Measurements from ENCODE around the gene PYGL. TPM values are rescaled to one million over a fixed set of nuclear protein-coding genes. Genes with fewer than 3 reads are reported as not detected.

PYGL gene
- total and polyA plus RNA-seq, 5 donors = 6.7 to 16.5 (median 11.8) TPM

GRCh38 chr14:50937325-50937724 is 7.0 kb downstream of the PYGL start:
- Histone ChIP-seq H3K4me3 (ENCODE audit: low read length) (no peak overlapping the region), H3K9me3 (ENCODE audit: control insufficient read depth, low read length) (no peaks in the 10 kb centered on the region), H3K4me1 (ENCODE audit: control insufficient read depth, insufficient read depth, low read length) (no peaks in the 10 kb centered on the region), H3K27me3 (ENCODE audit: control insufficient read depth, insufficient read depth) (no peaks in the 10 kb centered on the region), H3K27ac (ENCODE audit: low read length) (no peak overlapping the region)
- intact Hi-C loops (cut with DNase I) = no loop called here
- no peak for ATAC-seq
- 47% methylated on average over 2 of the region's 2 CpGs for WGBS
- DNase-seq = no peak

- ATAC-seq (no peak), DNase-seq (no peak)
- Histone ChIP-seq H3K9me3 (ENCODE audit: control insufficient read depth, low read length) (no peaks in the 10 kb centered on the region), H3K27me3 (ENCODE audit: control insufficient read depth, insufficient read depth) (no peaks in the 10 kb centered on the region), H3K27ac (ENCODE audit: low read length) (no peak overlapping the region), H3K4me1 (ENCODE audit: control insufficient read depth, insufficient read depth, low read length) (no peaks in the 10 kb centered on the region), H3K4me3 (ENCODE audit: low read length) (no peak overlapping the region)
- 78% methylated on average over 2 of the region's 2 CpGs for WGBS
- intact Hi-C loops (cut with DNase I) = no loop called here
Measured at GRCh38 chr14:50936882-50937281, 7.4 kb downstream of the PYGL start.

- Histone ChIP-seq H3K4me3 (ENCODE audit: low read length) (no peak overlapping the region), H3K27me3 (ENCODE audit: control insufficient read depth, insufficient read depth) (no peaks in the 10 kb centered on the region), H3K9me3 (ENCODE audit: control insufficient read depth, low read length) (no peaks in the 10 kb centered on the region), H3K27ac (ENCODE audit: low read length) (no peak overlapping the region), H3K4me1 (ENCODE audit: control insufficient read depth, insufficient read depth, low read length) (no peaks in the 10 kb centered on the region)
- intact Hi-C loops (cut with DNase I) = no loop called here
- 94% methylated on average over 2 of the region's 2 CpGs for WGBS
- DNase-seq (no peak), ATAC-seq (no peak)
Measured at GRCh38 chr14:50936016-50936340, 8.3 kb downstream of the PYGL start.

- H3K4me1 ChIP-seq (ENCODE audit: control insufficient read depth, insufficient read depth, low read length) = no peaks in the 10 kb centered on the region
- DNase-seq = no peak
- no peaks in the 10 kb centered on the region for H3K9me3 ChIP-seq (ENCODE audit: control insufficient read depth, low read length)
- intact Hi-C loops (cut with DNase I) = no loop called here
- H3K4me3 ChIP-seq (ENCODE audit: low read length) = no peak overlapping the region
- H3K27ac ChIP-seq (ENCODE audit: low read length) = no peak overlapping the region
- no peak for ATAC-seq
- no peaks in the 10 kb centered on the region for H3K27me3 ChIP-seq (ENCODE audit: control insufficient read depth, insufficient read depth)
- 83% methylated on average over 5 of the region's 5 CpGs for WGBS
Measured at GRCh38 chr14:50935126-50936015, 8.9 kb downstream of the PYGL start.

DNA sequence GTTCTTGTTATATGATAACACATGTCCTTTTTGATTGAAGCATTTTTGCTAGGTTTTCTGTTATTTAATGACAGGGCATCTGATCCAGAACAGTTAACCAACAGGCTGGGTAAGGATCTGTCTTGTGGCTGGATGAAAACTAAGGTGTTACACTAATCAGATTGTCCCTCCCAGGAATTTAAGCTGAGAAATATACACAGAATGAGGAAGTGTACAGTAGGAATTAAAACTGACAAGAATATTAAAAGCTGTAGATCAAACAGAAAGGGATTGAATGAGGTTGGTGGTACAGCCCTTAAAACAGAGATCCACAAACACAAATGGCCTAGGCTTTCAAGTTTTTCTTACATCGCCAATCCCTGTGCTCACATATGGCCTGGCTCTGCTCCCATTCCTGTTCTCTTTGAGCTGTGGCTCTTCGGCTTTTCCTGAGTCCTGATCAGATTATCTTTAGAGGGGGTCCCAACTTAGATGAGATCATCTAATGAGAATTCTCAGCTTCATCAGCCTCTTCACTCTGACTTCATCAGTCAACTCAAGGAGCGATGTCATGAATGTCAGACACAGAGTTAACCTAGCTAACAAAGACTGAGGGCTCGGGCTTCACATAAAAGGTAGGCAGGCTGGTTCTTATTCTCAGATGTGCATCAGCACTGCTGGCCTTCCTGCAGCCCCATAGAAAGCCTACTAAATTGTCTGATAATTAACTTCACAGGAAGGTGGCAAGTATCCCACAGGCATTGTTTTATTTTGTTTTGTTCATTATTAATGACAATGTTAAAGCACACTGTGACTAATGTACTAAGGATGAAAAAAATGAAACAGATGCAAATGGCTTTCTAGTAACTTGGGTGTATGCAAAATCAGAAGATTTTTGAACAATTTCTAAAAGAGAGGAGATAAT is 11.4 kb downstream of the PYGL start:
- no peaks in the 10 kb centered on the region for H3K4me1 ChIP-seq (ENCODE audit: control insufficient read depth, insufficient read depth, low read length)
- H3K4me3 ChIP-seq (ENCODE audit: low read length) = no peak overlapping the region
- intact Hi-C loops (cut with DNase I) = no loop called here
- no peaks in the 10 kb centered on the region for H3K9me3 ChIP-seq (ENCODE audit: control insufficient read depth, low read length)
- H3K27me3 ChIP-seq (ENCODE audit: control insufficient read depth, insufficient read depth) = no peaks in the 10 kb centered on the region
- DNase-seq = no peak
- H3K27ac ChIP-seq (ENCODE audit: low read length) = no peak overlapping the region
- ATAC-seq = no peak
- WGBS = 76% methylated on average over 4 of the region's 4 CpGs

DNA sequence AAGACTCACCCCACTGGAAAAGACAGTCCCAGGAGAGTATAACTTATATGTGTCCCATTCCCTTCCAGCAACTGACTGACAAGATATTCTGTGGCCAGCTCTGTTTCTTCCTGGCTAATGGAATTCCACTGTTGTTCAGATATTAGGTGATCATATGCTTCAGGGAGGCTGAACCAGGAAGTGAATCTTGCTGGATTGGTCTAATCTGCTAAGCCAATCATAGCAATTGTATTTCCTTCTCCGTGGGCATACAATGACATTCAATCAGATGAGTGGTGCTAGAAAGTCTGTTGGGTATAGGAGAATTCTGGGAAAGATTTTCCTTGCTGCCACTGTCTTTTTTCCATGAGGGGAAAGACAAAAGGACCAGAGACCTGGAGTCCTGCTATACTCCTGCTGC is 12.1 kb downstream of the PYGL start:
- Histone ChIP-seq H3K4me1 (ENCODE audit: control insufficient read depth, insufficient read depth, low read length) (no peaks in the 10 kb centered on the region), H3K9me3 (ENCODE audit: control insufficient read depth, low read length) (no peaks in the 10 kb centered on the region), H3K27me3 (ENCODE audit: control insufficient read depth, insufficient read depth) (no peaks in the 10 kb centered on the region), H3K27ac (ENCODE audit: low read length) (no peak overlapping the region), H3K4me3 (ENCODE audit: low read length) (no peak overlapping the region)
- 76% methylated on average over 1 of the region's 1 CpG for WGBS
- intact Hi-C loops (cut with DNase I) = no loop called here
- no peak for DNase-seq
- ATAC-seq = no peak

- Histone ChIP-seq H3K4me1 (ENCODE audit: control insufficient read depth, insufficient read depth, low read length) (no peaks in the 10 kb centered on the region), H3K27me3 (ENCODE audit: control insufficient read depth, insufficient read depth) (no peaks in the 10 kb centered on the region), H3K4me3 (ENCODE audit: low read length) (no peak overlapping the region), H3K27ac (ENCODE audit: low read length) (no peak overlapping the region), H3K9me3 (ENCODE audit: control insufficient read depth, low read length) (no peaks in the 10 kb centered on the region)
- no peak for ATAC-seq
- WGBS = 97% methylated on average over 3 of the region's 3 CpGs
- DNase-seq = no peak
- intact Hi-C loops (cut with DNase I) = no loop called here
Measured at GRCh38 chr14:50931559-50931958, 12.7 kb downstream of the PYGL start.

- no peak overlapping the region for H3K4me3 ChIP-seq (ENCODE audit: low read length)
- no peaks in the 10 kb centered on the region for H3K4me1 ChIP-seq (ENCODE audit: control insufficient read depth, insufficient read depth, low read length)
- 88% methylated on average over 2 of the region's 2 CpGs for WGBS
- no peaks in the 10 kb centered on the region for H3K9me3 ChIP-seq (ENCODE audit: control insufficient read depth, low read length)
- no peak overlapping the region for H3K27ac ChIP-seq (ENCODE audit: low read length)
- H3K27me3 ChIP-seq (ENCODE audit: control insufficient read depth, insufficient read depth) = no peaks in the 10 kb centered on the region
- no peak for ATAC-seq
- intact Hi-C loops (cut with DNase I) = no loop called here
- no peak for DNase-seq
Measured at GRCh38 chr14:50929506-50929905, 14.8 kb downstream of the PYGL start.

GRCh38 chr14:50928002-50928635 is 16.2 kb downstream of the PYGL start:
- H3K27ac ChIP-seq (ENCODE audit: low read length) = no peak overlapping the region
- ATAC-seq (peak; percentile 55 to 69), DNase-seq (no peak)
- H3K27me3 ChIP-seq (ENCODE audit: control insufficient read depth, insufficient read depth) = no peaks in the 10 kb centered on the region
- WGBS = 84% methylated on average over 6 of the region's 6 CpGs
- no peak overlapping the region for H3K4me3 ChIP-seq (ENCODE audit: low read length)
- intact Hi-C loops (cut with DNase I) = no loop called here
- no peaks in the 10 kb centered on the region for H3K9me3 ChIP-seq (ENCODE audit: control insufficient read depth, low read length)
- H3K4me1 ChIP-seq (ENCODE audit: control insufficient read depth, insufficient read depth, low read length) = no peaks in the 10 kb centered on the region

GRCh38 chr14:50926851-50927386 is 17.4 kb downstream of the PYGL start:
- WGBS = 76% methylated on average over 3 of the region's 3 CpGs
- DNase-seq = no peak

DNA sequence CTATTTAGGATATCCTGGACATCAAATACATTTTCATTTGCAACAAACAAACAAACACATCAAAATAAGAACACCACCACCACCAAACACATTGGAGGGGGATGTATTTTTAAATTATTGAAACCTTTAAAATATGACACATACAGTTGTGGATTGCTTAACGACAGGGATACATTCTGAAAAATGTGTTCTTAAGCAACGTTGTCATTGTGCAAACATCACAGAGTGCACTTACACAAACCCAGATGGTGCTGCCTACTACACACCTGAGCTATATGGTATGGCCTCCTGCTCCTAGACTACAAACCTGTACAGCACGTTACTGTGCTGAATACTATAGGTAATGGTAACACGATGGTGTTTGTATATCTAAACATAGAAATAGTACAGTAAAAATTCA is 19.4 kb downstream of the PYGL start:
- no peaks in the 10 kb centered on the region for H3K4me1 ChIP-seq (ENCODE audit: control insufficient read depth, insufficient read depth, low read length)
- no peak for ATAC-seq
- H3K27ac ChIP-seq (ENCODE audit: low read length) = no peak overlapping the region
- intact Hi-C loops (cut with DNase I) = no loop called here
- no peaks in the 10 kb centered on the region for H3K27me3 ChIP-seq (ENCODE audit: control insufficient read depth, insufficient read depth)
- H3K9me3 ChIP-seq (ENCODE audit: control insufficient read depth, low read length) = no peaks in the 10 kb centered on the region
- DNase-seq = no peak
- no peak overlapping the region for H3K4me3 ChIP-seq (ENCODE audit: low read length)
- WGBS = 83% methylated on average over 4 of the region's 4 CpGs

More at GRCh38 chr14:50926851-50927386, 17.4 kb downstream of the PYGL start:
- peak in 1 of 2 donors; percentile 64 for ATAC-seq
- Histone ChIP-seq H3K27ac (ENCODE audit: low read length) (no peak overlapping the region), H3K4me1 (ENCODE audit: control insufficient read depth, insufficient read depth, low read length) (no peaks in the 10 kb centered on the region), H3K4me3 (ENCODE audit: low read length) (no peak overlapping the region), H3K9me3 (ENCODE audit: control insufficient read depth, low read length) (no peaks in the 10 kb centered on the region), H3K27me3 (ENCODE audit: control insufficient read depth, insufficient read depth) (no peaks in the 10 kb centered on the region)
- intact Hi-C loops (cut with DNase I) = no loop called here
